ENCODE data around the gene CPS1.

Gene CPS1

DNA sequence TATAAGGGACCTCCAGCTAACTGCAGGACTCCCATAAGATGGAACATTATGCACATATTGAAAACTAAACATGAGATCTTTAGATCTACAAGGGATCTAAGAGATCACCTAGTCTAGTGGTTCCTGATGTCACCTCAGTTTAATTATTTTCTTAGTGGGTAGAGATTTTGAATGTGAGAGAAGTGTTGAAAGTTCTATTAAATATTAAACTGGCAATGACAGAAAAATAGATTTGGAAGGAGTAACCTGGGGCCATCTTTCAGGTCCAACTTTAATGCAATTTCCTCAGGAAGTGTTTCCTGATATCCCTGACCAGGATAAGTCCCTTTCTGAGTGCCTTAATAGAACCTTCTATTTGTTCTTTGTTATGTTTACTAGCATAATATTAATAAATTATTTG is 29.1 kb upstream of the CPS1 start:
- TF ChIP-seq, protein P1, sequence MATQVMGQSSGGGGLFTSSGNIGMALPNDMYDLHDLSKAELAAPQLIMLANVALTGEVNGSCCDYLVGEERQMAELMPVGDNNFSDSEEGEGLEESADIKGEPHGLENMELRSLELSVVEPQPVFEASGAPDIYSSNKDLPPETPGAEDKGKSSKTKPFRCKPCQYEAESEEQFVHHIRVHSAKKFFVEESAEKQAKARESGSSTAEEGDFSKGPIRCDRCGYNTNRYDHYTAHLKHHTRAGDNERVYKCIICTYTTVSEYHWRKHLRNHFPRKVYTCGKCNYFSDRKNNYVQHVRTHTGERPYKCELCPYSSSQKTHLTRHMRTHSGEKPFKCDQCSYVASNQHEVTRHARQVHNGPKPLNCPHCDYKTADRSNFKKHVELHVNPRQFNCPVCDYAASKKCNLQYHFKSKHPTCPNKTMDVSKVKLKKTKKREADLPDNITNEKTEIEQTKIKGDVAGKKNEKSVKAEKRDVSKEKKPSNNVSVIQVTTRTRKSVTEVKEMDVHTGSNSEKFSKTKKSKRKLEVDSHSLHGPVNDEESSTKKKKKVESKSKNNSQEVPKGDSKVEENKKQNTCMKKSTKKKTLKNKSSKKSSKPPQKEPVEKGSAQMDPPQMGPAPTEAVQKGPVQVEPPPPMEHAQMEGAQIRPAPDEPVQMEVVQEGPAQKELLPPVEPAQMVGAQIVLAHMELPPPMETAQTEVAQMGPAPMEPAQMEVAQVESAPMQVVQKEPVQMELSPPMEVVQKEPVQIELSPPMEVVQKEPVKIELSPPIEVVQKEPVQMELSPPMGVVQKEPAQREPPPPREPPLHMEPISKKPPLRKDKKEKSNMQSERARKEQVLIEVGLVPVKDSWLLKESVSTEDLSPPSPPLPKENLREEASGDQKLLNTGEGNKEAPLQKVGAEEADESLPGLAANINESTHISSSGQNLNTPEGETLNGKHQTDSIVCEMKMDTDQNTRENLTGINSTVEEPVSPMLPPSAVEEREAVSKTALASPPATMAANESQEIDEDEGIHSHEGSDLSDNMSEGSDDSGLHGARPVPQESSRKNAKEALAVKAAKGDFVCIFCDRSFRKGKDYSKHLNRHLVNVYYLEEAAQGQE (IDR thresholded peaks at IDR 0.05; ENCODE audit: low read depth) = no peak
- TF ChIP-seq EGR1 (IDR thresholded peaks at IDR 0.05) (no peak), YY1 (IDR thresholded peaks at IDR 0.05; ENCODE audit: low read depth) (no peak), FOXM1 (IDR thresholded peaks at IDR 0.05; ENCODE audit: borderline replicate concordance, low read depth) (no peak)

- TF ChIP-seq TEAD4 (IDR thresholded peaks at IDR 0.05) (no peak), CEBPB (IDR thresholded peaks at IDR 0.05) (no peak), NFIC (IDR thresholded peaks at IDR 0.05) (no peak), TAF1 (IDR thresholded peaks at IDR 0.05; ENCODE audit: low read depth) (no peak), CREB1 (IDR thresholded peaks at IDR 0.05; ENCODE audit: low read depth) (no peak), RAD21 (IDR thresholded peaks at IDR 0.05; ENCODE audit: low read depth) (no peak), TCF12 (IDR thresholded peaks at IDR 0.05; ENCODE audit: low read depth) (no peak), USF1 (IDR thresholded peaks at IDR 0.05) (no peak), ZBTB7A (IDR thresholded peaks at IDR 0.05; ENCODE audit: low read depth) (no peak), EP300 (IDR thresholded peaks at IDR 0.05; ENCODE audit: borderline replicate concordance) (no peak), MAX (IDR thresholded peaks at IDR 0.05) (no peak), YY1 (IDR thresholded peaks at IDR 0.05; ENCODE audit: low read depth) (no peak), FOXM1 (IDR thresholded peaks at IDR 0.05; ENCODE audit: borderline replicate concordance, low read depth) (no peak), EGR1 (IDR thresholded peaks at IDR 0.05) (no peak)
These were observed 27.7 kb upstream of the CPS1 start for GRCh38 chr2:210528716-210529115.

- no peak for TF ChIP-seq CREB1 (IDR thresholded peaks at IDR 0.05; ENCODE audit: low read depth)
These were observed 25.3 kb upstream of the CPS1 start for GRCh38 chr2:210531050-210531449.

- TF ChIP-seq TAF1 (IDR thresholded peaks at IDR 0.05; ENCODE audit: low read depth) (no peak), EP300 (IDR thresholded peaks at IDR 0.05; ENCODE audit: borderline replicate concordance) (no peak), NFIC (IDR thresholded peaks at IDR 0.05) (no peak), YY1 (IDR thresholded peaks at IDR 0.05; ENCODE audit: low read depth) (no peak), FOXM1 (IDR thresholded peaks at IDR 0.05; ENCODE audit: borderline replicate concordance, low read depth) (no peak), ZBTB7A (IDR thresholded peaks at IDR 0.05; ENCODE audit: low read depth) (no peak)
These were observed 24.9 kb upstream of the CPS1 start for GRCh38 chr2:210531482-210531881.

DNA sequence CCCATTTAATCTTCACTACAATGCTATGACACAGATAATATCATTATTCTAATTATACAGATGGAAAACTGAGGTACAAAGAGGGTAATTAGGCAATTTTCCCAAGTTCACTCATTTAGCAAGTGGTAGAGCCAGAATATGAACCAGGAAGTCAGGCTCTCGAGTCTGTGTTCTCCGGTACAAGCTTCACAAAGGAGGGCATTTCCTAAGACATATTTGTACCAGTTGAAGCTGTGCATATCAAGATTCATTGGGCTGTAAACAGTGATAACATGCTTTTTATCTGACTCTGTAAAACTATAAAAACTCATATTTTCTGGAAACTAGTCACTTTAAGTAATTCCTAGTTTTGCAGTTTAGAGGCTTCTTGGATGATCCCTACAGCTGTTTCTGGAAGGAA is 23.0 kb upstream of the CPS1 start:
- TF ChIP-seq, protein P1 (IDR thresholded peaks at IDR 0.05; ENCODE audit: low read depth) = no peak

DNA sequence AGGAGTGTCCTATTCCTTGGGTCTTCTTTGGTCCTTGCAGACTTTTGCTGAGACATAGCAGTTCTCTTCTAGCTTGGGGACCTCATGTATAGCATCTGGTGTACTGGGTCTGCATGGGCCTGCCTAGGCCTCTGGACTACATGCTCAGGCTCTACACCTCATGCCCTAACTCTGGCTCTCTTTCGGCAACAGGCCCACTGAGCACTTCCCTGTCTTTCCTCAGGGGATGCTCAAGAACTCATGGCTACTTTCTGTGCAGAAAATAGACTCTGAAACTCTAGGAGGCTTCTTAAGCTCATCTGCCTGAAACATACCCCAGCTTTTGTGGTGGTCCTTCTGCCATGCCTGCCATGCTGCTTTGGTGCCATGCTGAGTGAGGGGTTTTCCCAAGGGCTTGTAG is 21.5 kb upstream of the CPS1 start:
- TF ChIP-seq CREB1 (IDR thresholded peaks at IDR 0.05; ENCODE audit: low read depth) (no peak), MAX (IDR thresholded peaks at IDR 0.05) (no peak), YY1 (IDR thresholded peaks at IDR 0.05; ENCODE audit: low read depth) (no peak), TCF12 (IDR thresholded peaks at IDR 0.05; ENCODE audit: low read depth) (no peak), TAF1 (IDR thresholded peaks at IDR 0.05; ENCODE audit: low read depth) (no peak), ZBTB7A (IDR thresholded peaks at IDR 0.05; ENCODE audit: low read depth) (no peak), USF1 (IDR thresholded peaks at IDR 0.05) (no peak)

GRCh38 chr2:210536973-210537650 is 19.3 kb upstream of the CPS1 start:
- TF ChIP-seq FOXM1 (IDR thresholded peaks at IDR 0.05; ENCODE audit: borderline replicate concordance, low read depth) = no peak
- TF ChIP-seq TEAD4 (IDR thresholded peaks at IDR 0.05) = no peak
- TF ChIP-seq TAF1 (IDR thresholded peaks at IDR 0.05; ENCODE audit: low read depth) = no peak
- TF ChIP-seq, protein P1 (IDR thresholded peaks at IDR 0.05; ENCODE audit: low read depth) = no peak
- TF ChIP-seq EGR1 (IDR thresholded peaks at IDR 0.05) = no peak
- TF ChIP-seq TCF12 (IDR thresholded peaks at IDR 0.05; ENCODE audit: low read depth) = no peak
- no peak for TF ChIP-seq RAD21 (IDR thresholded peaks at IDR 0.05; ENCODE audit: low read depth)
